Stimulated activated naive CD8-positive, alpha-beta T cell treated with anti-CD3 and anti-CD28 coated beads, Interleukin-15, amount 100 ng/mL, for 72 hours (primary cell): ENCODE results near the gene F11.
A peak's percentile ranks its signal among the peaks of the same experiment; 100 is the strongest.
"Not testable (repeated sequence)": the region's sequence is repeated elsewhere in the genome, so short reads cannot be mapped to it uniquely, and the experiment has no call there.

Source experiments
- ATAC-seq: fragments of 150-1000 bp; cut with Tn5 transposase; 2 replicates; pipeline ENCODE4 v1.10.0; 2021; ENCODE audit warnings: mild to moderate bottlenecking, moderate library complexity
- DNase-seq, 2 donors: peaks; one replicate each; pipeline ENCODE4 v3.0.0; 2021 to 2022
- H3K27ac Mint-ChIP-seq, 2 donors: one replicate each; pipeline ENCODE4 v1.8.0; 2022; ENCODE audit warnings: mild to moderate bottlenecking in 2 of 2, mixed read lengths in 2 of 2, moderate library complexity in 2 of 2
- H3K27me3 Mint-ChIP-seq: one replicate; pipeline ENCODE4 v1.8.0; 2022; ENCODE audit warnings: mixed read lengths
- H3K4me1 Mint-ChIP-seq: one replicate; pipeline ENCODE4 v1.8.0; 2022; ENCODE audit warnings: mild to moderate bottlenecking, mixed read lengths
- H3K4me3 Mint-ChIP-seq, 2 donors: one replicate each; pipeline ENCODE4 v1.8.0; 2022; ENCODE audit warnings: mild to moderate bottlenecking in 2 of 2, mixed read lengths in 2 of 2, moderate library complexity in 1 of 2
- H3K9me3 Mint-ChIP-seq, 2 donors: one replicate each; pipeline ENCODE4 v1.8.0; 2022; ENCODE audit warnings: mixed read lengths in 2 of 2

F11 gene

GRCh38 chr4:186271081-186271678 lies 5.2 kb downstream of the F11 start:
- Mint-ChIP-seq H3K4me3 (no peak overlapping the region), H3K27ac (no peak overlapping the region), H3K27me3 (peaks cover 29% of the 10 kb centered on the region), H3K4me1 (no peaks in the 10 kb centered on the region), H3K9me3 (no peaks in the 10 kb centered on the region)
- ATAC-seq (no peak), DNase-seq (no peak)

GRCh38 chr4:186272699-186273391 lies 6.9 kb downstream of the F11 start:
- peaks cover 17% of the 10 kb centered on the region for H3K27me3 Mint-ChIP-seq
- H3K4me1 Mint-ChIP-seq = no peaks in the 10 kb centered on the region
- no peak overlapping the region for H3K27ac Mint-ChIP-seq
- DNase-seq = no peak
- no peak overlapping the region for H3K4me3 Mint-ChIP-seq
- no peaks in the 10 kb centered on the region for H3K9me3 Mint-ChIP-seq
- no peak for ATAC-seq

GRCh38 chr4:186273392-186273789 lies 7.4 kb downstream of the F11 start:
- H3K9me3 Mint-ChIP-seq = not testable (repeated sequence)

GRCh38 chr4:186283311-186283710 lies 17.3 kb downstream of the F11 start:
- ATAC-seq (no peak), DNase-seq (no peak)
- no peaks in the 10 kb centered on the region for H3K9me3 Mint-ChIP-seq
- no peaks in the 10 kb centered on the region for H3K4me1 Mint-ChIP-seq
- no peak overlapping the region for H3K4me3 Mint-ChIP-seq
- H3K27ac Mint-ChIP-seq = no peak overlapping the region
- peaks cover 6% of the 10 kb centered on the region for H3K27me3 Mint-ChIP-seq

More at GRCh38 chr4:186273392-186273789, 7.4 kb downstream of the F11 start:
- ATAC-seq, DNase-seq, H3K4me1 Mint-ChIP-seq, H3K27ac Mint-ChIP-seq, H3K4me3 Mint-ChIP-seq: not testable (repeated sequence)
- peaks cover 13% of the 10 kb centered on the region for H3K27me3 Mint-ChIP-seq

DNA sequence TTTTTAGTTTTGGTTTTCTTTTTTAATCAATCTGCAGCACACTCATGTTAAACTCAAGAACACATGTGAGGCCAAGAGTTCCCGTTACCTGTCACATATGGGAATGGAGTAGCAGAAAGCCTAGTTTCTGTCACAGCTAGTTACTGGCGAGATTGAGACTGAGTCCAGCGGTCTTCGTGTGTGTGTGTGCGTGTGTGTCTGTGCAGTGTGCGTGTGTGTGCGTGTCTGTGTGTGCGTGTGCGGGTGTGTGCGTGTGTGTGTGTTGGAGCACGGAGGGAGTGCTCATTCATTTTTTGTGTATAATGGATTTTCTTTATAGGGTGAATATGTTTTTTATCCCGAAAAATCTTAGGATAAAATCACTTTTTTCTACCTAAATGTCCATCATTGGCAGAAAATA lies 19.2 kb downstream of the F11 start:
- DNase-seq = no peak
- H3K4me3 Mint-ChIP-seq = no peak overlapping the region
- H3K27me3 Mint-ChIP-seq = peaks cover 11% of the 10 kb centered on the region
- no peak for ATAC-seq
- no peaks in the 10 kb centered on the region for H3K4me1 Mint-ChIP-seq
- no peaks in the 10 kb centered on the region for H3K9me3 Mint-ChIP-seq
- H3K27ac Mint-ChIP-seq = no peak overlapping the region

GRCh38 chr4:186286581-186286980 lies 20.6 kb downstream of the F11 start:
- H3K4me3 Mint-ChIP-seq = no peak overlapping the region
- H3K27me3 Mint-ChIP-seq = peaks cover 11% of the 10 kb centered on the region
- H3K9me3 Mint-ChIP-seq = no peaks in the 10 kb centered on the region
- no peak overlapping the region for H3K27ac Mint-ChIP-seq
- ATAC-seq (no peak), DNase-seq (no peak)
- H3K4me1 Mint-ChIP-seq = no peaks in the 10 kb centered on the region

- H3K9me3 Mint-ChIP-seq = no peaks in the 10 kb centered on the region
- H3K4me3 Mint-ChIP-seq = no peak overlapping the region
- ATAC-seq (no peak), DNase-seq (no peak)
- no peaks in the 10 kb centered on the region for H3K4me1 Mint-ChIP-seq
- H3K27me3 Mint-ChIP-seq = peaks cover 11% of the 10 kb centered on the region
- H3K27ac Mint-ChIP-seq = no peak overlapping the region
Measured at GRCh38 chr4:186291256-186291890, 25.4 kb downstream of the F11 start.

DNA sequence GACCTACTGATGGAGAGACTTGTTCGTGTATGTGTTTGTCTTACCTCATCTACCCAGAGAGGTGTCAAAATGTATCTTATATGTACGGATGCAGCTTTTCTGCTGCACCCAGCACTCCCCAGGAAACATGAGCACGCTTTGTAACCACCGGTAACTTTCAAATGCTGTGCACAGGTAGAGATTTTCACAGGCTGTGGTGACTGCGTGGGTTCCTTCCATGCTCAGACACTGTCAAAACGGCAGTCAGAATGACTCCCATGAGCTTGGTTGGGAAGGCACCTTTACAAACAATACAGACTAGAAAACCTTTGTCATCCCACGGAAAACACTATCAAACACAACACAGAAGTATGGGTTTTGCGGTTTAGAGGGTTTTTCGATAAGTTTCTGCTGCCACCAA lies 28.2 kb downstream of the F11 start:
- no peak overlapping the region for H3K4me3 Mint-ChIP-seq
- ATAC-seq (peak; percentile 29), DNase-seq (no peak)
- H3K9me3 Mint-ChIP-seq = no peaks in the 10 kb centered on the region
- peaks cover 7% of the 10 kb centered on the region for H3K4me1 Mint-ChIP-seq
- peaks cover 20% of the 10 kb centered on the region for H3K27me3 Mint-ChIP-seq
- H3K27ac Mint-ChIP-seq = no peak overlapping the region

GRCh38 chr4:186296481-186296880 lies 30.5 kb downstream of the F11 start:
- ATAC-seq (no peak), DNase-seq (no peak)
- no peak overlapping the region for H3K4me3 Mint-ChIP-seq
- no peak overlapping the region for H3K27ac Mint-ChIP-seq
- H3K9me3 Mint-ChIP-seq = no peaks in the 10 kb centered on the region
- H3K27me3 Mint-ChIP-seq = peaks cover 33% of the 10 kb centered on the region
- peaks cover 7% of the 10 kb centered on the region for H3K4me1 Mint-ChIP-seq

- Mint-ChIP-seq H3K9me3 (no peaks in the 10 kb centered on the region), H3K4me1 (peaks cover 7% of the 10 kb centered on the region), H3K27ac (no peak overlapping the region), H3K4me3 (no peak overlapping the region), H3K27me3 (peaks cover 33% of the 10 kb centered on the region)
- DNase-seq = peak in 1 of 2 donors; percentile 12
- ATAC-seq = no peak
Measured at GRCh38 chr4:186297013-186297645, 31.1 kb downstream of the F11 start.

- H3K27me3 Mint-ChIP-seq = peaks cover 33% of the 10 kb centered on the region
- H3K27ac Mint-ChIP-seq = no peak overlapping the region
- peak overlapping the region in 1 of 2 donors; percentile 24 for H3K4me3 Mint-ChIP-seq
Measured at GRCh38 chr4:186298031-186298647, 32.1 kb downstream of the F11 start.

GRCh38 chr4:186299291-186299690 lies 33.3 kb downstream of the F11 start:
- ATAC-seq (no peak), DNase-seq (no peak)
- Mint-ChIP-seq H3K27ac (peak overlapping the region in 1 of 2 donors; percentile 87), H3K9me3 (no peaks in the 10 kb centered on the region), H3K27me3 (peaks cover 33% of the 10 kb centered on the region), H3K4me3 (no peak overlapping the region), H3K4me1 (peaks cover 7% of the 10 kb centered on the region)

More at GRCh38 chr4:186298031-186298647, 32.1 kb downstream of the F11 start:
- DNase-seq (peak in 1 of 2 donors; percentile 10), ATAC-seq (peak; percentile 46)
- H3K4me1 Mint-ChIP-seq = peaks cover 7% of the 10 kb centered on the region
- no peaks in the 10 kb centered on the region for H3K9me3 Mint-ChIP-seq

DNA sequence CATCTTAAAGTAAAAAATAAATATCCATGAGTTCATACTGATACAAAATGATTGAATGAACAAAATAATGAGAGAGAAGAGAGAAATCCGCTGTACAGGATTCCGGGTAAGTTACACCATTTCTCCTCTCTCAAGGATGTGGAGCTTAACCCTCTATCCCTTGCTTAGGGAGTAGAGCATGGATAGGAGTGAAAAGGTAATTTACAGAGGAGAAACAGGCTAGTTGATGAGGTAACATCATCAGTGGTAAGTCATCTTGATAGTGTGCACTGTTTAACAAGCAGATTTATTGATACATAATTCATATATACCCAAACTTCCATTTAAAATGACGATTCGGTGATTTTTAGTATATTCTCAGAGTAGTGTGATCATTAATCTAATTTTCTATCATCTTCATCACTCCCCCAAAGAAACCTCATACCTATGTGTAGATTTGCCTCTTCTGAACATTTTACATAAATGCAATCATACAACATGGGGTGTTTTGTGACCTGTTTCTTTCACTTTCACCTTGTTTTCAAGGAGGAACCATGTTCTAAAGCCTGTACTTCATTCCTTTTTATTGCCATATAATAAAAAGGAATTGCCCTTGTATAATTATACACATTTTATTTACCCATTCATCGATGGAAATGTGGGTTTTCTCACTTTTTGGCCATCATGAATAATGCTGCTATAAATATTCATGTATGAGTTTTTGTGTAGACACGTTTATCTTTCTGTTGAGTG lies 34.8 kb downstream of the F11 start:
- Mint-ChIP-seq H3K4me1 (peaks cover 7% of the 10 kb centered on the region), H3K4me3 (no peak overlapping the region), H3K9me3 (no peaks in the 10 kb centered on the region), H3K27ac (no peak overlapping the region), H3K27me3 (peaks cover 44% of the 10 kb centered on the region)
- ATAC-seq (no peak), DNase-seq (no peak)

- H3K9me3 Mint-ChIP-seq = no peaks in the 10 kb centered on the region
- DNase-seq (no peak), ATAC-seq (no peak)
- no peak overlapping the region for H3K4me3 Mint-ChIP-seq
- no peaks in the 10 kb centered on the region for H3K4me1 Mint-ChIP-seq
- H3K27ac Mint-ChIP-seq = no peak overlapping the region
- H3K27me3 Mint-ChIP-seq = peaks cover 45% of the 10 kb centered on the region
Measured at GRCh38 chr4:186304216-186304615, 38.2 kb downstream of the F11 start.

DNA sequence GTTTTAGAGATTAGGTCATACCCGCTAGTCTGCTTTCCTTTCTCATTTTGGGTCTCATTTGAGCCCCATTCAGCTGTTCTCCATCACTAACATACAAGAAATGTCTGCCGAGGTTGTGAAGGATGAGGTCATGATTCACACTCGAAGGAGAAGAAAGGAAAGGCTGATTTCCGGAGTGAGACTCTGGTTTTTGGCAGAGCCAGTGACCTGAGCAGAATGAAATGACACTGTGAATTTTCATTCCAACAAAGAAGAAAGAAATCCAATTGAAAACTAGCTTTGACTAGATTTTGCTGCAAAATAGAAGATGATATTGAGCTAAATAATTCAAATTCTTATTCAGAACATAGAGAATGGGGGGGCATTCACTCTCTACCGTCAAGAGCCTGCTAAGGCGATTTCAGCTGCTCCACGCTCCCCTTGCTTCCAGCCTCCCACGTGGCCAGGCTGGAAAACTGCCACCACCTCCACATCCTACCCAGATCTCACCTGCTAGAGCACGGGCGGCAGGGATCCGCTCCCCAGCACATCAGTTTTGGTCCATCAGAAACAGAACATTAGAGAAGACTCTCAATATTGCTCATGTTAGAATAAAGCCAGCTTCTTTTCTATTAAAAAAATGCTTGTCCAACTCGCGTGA lies 39.0 kb downstream of the F11 start:
- H3K27ac Mint-ChIP-seq = no peak overlapping the region
- peaks cover 38% of the 10 kb centered on the region for H3K27me3 Mint-ChIP-seq
- H3K4me1 Mint-ChIP-seq = no peaks in the 10 kb centered on the region
- ATAC-seq = no peak
- no peak for DNase-seq
- H3K4me3 Mint-ChIP-seq = no peak overlapping the region
- H3K9me3 Mint-ChIP-seq = no peaks in the 10 kb centered on the region
